Liver (tissue), 9 donors: ENCODE measurements around the gene BCAT1. TPM values are rescaled to one million over a fixed set of nuclear protein-coding genes. Genes with fewer than 3 reads are reported as not detected.

Experiments
- DNase-seq: peaks from one replicate; pipeline ENCODE4 v3.0.0-alpha.2; 2017; ENCODE audit warnings: low spot score
- H3K27ac ChIP-seq, 2 donors: one replicate each; pipeline ENCODE4 v1.7.0; 2013; ENCODE audit warnings: inconsistent platforms in 2 of 2, low read length in 2 of 2, control low read depth in 1 of 2, low read depth in 1 of 2, mild to moderate bottlenecking in 1 of 2
- H3K27me3 ChIP-seq, 4 donors: one replicate each; pipeline versions ENCODE4 v1.6.1 to v1.7.0; 2013; ENCODE audit warnings: low read length in 3 of 4, inconsistent platforms in 1 of 4, mild to moderate bottlenecking in 1 of 4, moderate library complexity in 1 of 4; ENCODE audit not compliant: control insufficient read depth in 4 of 4, insufficient read depth in 4 of 4
- H3K36me3 ChIP-seq, 4 donors: one replicate each; pipeline versions ENCODE4 v1.6.1 to v1.7.0; 2013; ENCODE audit warnings: low read length in 3 of 4, mild to moderate bottlenecking in 3 of 4, low read depth in 1 of 4, moderate library complexity in 1 of 4; ENCODE audit not compliant: control insufficient read depth in 4 of 4, insufficient read depth in 3 of 4
- H3K4me1 ChIP-seq, 4 donors: one replicate each; pipeline versions ENCODE4 v1.6.1 to v1.7.0; 2013; ENCODE audit warnings: low read length in 3 of 4, mild to moderate bottlenecking in 3 of 4, moderate library complexity in 1 of 4; ENCODE audit not compliant: control insufficient read depth in 4 of 4, insufficient read depth in 4 of 4
- H3K4me3 ChIP-seq, 3 donors: one replicate each; pipeline versions ENCODE4 v1.6.1 to v1.7.0; 2013; ENCODE audit warnings: low read length in 3 of 3, control low read depth in 1 of 3, low read depth in 1 of 3, mild to moderate bottlenecking in 1 of 3
- H3K9ac ChIP-seq, 2 donors: one replicate each; pipeline ENCODE4 v1.7.0; 2013; ENCODE audit warnings: low read length in 2 of 2, mild to moderate bottlenecking in 2 of 2, moderate library complexity in 2 of 2, control low read depth in 1 of 2, low read depth in 1 of 2
- H3K9me3 ChIP-seq, 4 donors: one replicate each; pipeline versions ENCODE4 v1.6.1 to v1.7.0; 2013; ENCODE audit warnings: low read length in 3 of 4; ENCODE audit not compliant: control insufficient read depth in 4 of 4
- EGR1 ChIP-seq, 2 donors: IDR thresholded peaks; 2 replicates each; pipeline ENCODE4 v1.6.1; 2016 to 2018; ENCODE audit warnings: antibody characterized with exemption in 2 of 2, low read depth in 2 of 2
- FOXA1 ChIP-seq: IDR thresholded peaks from 2 replicates; pipeline ENCODE4 v1.6.1; 2016; ENCODE audit warnings: antibody characterized with exemption
- FOXA2 ChIP-seq: IDR thresholded peaks from 2 replicates; pipeline ENCODE4 v1.6.1; 2016; ENCODE audit warnings: antibody characterized with exemption
- GABPA ChIP-seq, 2 donors: IDR thresholded peaks in 1 of 2; conservative IDR thresholded peaks in 1 of 2; 2 replicates each; pipeline ENCODE4 v1.6.1; 2016; ENCODE audit warnings: antibody characterized with exemption in 2 of 2, mild to moderate bottlenecking in 1 of 2, moderate library complexity in 1 of 2
- HNF4A ChIP-seq, 2 donors: conservative IDR thresholded peaks; 2 replicates each; pipeline ENCODE4 v1.6.1; 2016; ENCODE audit warnings: antibody characterized with exemption in 2 of 2, mild to moderate bottlenecking in 2 of 2
- HNF4G ChIP-seq: IDR thresholded peaks from 2 replicates; pipeline ENCODE4 v1.6.1; 2016; ENCODE audit warnings: antibody characterized with exemption
- JUND ChIP-seq, 2 donors: IDR thresholded peaks; 2 replicates each; pipeline ENCODE4 v1.6.1; 2016; ENCODE audit warnings: antibody characterized with exemption in 2 of 2
- NR2F2 ChIP-seq: IDR thresholded peaks from 2 replicates; pipeline ENCODE4 v1.6.1; 2016; ENCODE audit warnings: antibody characterized with exemption
- RAD21 ChIP-seq, 2 donors: IDR thresholded peaks; 2 replicates each; pipeline ENCODE4 v1.6.1; 2016; ENCODE audit warnings: antibody characterized with exemption in 2 of 2, mild to moderate bottlenecking in 2 of 2
- RXRA ChIP-seq, 2 donors: IDR thresholded peaks; 2 replicates each; pipeline ENCODE4 v1.6.1; 2017 to 2018; ENCODE audit warnings: antibody characterized with exemption in 2 of 2, mild to moderate bottlenecking in 1 of 2
- SP1 ChIP-seq: IDR thresholded peaks from 2 replicates; pipeline ENCODE4 v1.6.1; 2018; ENCODE audit warnings: antibody characterized with exemption, mild to moderate bottlenecking
- TAF1 ChIP-seq: conservative IDR thresholded peaks from 2 replicates; pipeline ENCODE4 v1.6.1; 2016; ENCODE audit warnings: antibody characterized with exemption, mild to moderate bottlenecking
- YY1 ChIP-seq: IDR thresholded peaks from 2 replicates; pipeline ENCODE4 v1.6.1; 2016; ENCODE audit warnings: antibody characterized with exemption, mild to moderate bottlenecking
- WGBS: extraction: QIAGEN DNeasy Blood & Tissue Kit; methylation state at CpG from one replicate; pipeline ENCODE4 v1.1.7; 2013; 5-methylcytosine and 5-hydroxymethylcytosine counted together
- polyA plus RNA-seq, 2 donors: library from polyadenylated mRNA; stranded (reverse) in 1 of 2; unstranded in 1 of 2; fragments of 200-250 nt in 1 of 2; fragments of >200 nt in 1 of 2; fragmentation: Nextera tagmentation in 1 of 2; extraction: Ambion mirVana in 1 of 2; gene quantifications; one replicate each; pipeline versions ENCODE4 v1.2.1 to v1.2.3, GENCODE V29; 2013 to 2015
- total RNA-seq, 2 donors: library from RNA; depleted of rRNA; stranded (reverse); fragments of >200 nt; gene quantifications; one replicate each; pipeline ENCODE4 v1.2.3, GENCODE V29; 2014
- TF ChIP-seq, protein P1 (sequence below): IDR thresholded peaks from 2 replicates; pipeline ENCODE4 v1.6.1; 2016; ENCODE audit warnings: antibody characterized with exemption
- TF ChIP-seq, protein P2 (sequence below): fragments of 150-350 bp; IDR thresholded peaks from 2 replicates; pipeline ENCODE4 v1.5.1; 2017; ENCODE audit warnings: improper control_type of control experiment, low read depth, low read length; ENCODE audit not compliant: missing input control
- TF ChIP-seq, protein P3 (sequence below): IDR thresholded peaks from 2 replicates; pipeline ENCODE4 v1.6.1; 2016; ENCODE audit warnings: antibody characterized with exemption, mild to moderate bottlenecking
- TF ChIP-seq, protein P4 (sequence below): IDR thresholded peaks from 2 replicates; pipeline ENCODE4 v1.6.1; 2016; ENCODE audit warnings: antibody characterized with exemption
- TF ChIP-seq, protein P5 (sequence below): IDR thresholded peaks from 2 replicates; pipeline ENCODE4 v1.6.1; 2016; ENCODE audit warnings: antibody characterized with exemption
- donor health status: healthy.
- donor health status: healthy.
- donor health status: healthy.
- donor health status: healthy.
- donor health status: healthy.

The BCAT1 gene
- total and polyA plus RNA-seq, 4 donors = 0.14 to 10.0 (median 0.85) TPM

DNA sequence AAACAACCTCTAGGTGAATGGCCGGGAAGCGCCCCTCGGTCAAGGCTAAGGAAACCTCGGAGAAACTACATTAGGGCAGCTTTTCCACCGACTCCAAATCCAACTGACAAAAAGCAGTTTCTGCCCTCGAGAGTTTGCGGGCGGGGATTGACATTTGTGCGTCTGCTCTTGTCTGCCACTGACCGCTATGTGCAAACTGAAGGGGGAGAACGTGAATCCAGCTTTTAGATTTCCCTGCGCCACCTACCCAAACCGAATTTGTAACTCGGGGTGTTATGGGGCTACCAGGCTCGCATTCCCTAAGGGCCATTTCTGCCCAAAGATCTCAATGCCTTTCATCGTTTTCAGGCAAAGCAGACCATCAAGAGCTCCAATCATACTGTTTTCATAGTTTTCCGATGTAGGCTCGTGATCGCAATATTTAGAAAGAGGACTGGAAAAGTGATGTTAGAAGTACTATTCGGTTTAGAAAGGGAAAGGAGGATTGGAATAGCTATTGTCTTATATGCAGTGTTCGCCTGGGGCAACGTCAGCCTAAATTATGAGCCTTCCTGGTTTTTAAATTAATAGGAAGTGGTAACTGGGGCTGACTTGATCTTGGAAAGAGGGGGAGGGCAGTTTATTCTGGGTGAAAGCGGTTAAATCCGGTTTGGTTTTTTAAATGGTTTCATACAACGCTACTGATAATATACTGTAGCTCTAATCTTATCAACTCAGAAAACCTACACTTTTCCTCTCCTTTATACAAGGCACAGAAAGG is 45.4 kb downstream of the BCAT1 start (continued):
- TF ChIP-seq, protein P1, sequence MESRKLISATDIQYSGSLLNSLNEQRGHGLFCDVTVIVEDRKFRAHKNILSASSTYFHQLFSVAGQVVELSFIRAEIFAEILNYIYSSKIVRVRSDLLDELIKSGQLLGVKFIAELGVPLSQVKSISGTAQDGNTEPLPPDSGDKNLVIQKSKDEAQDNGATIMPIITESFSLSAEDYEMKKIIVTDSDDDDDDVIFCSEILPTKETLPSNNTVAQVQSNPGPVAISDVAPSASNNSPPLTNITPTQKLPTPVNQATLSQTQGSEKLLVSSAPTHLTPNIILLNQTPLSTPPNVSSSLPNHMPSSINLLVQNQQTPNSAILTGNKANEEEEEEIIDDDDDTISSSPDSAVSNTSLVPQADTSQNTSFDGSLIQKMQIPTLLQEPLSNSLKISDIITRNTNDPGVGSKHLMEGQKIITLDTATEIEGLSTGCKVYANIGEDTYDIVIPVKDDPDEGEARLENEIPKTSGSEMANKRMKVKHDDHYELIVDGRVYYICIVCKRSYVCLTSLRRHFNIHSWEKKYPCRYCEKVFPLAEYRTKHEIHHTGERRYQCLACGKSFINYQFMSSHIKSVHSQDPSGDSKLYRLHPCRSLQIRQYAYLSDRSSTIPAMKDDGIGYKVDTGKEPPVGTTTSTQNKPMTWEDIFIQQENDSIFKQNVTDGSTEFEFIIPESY = no peak
- TF ChIP-seq GABPA (IDR thresholded peaks at IDR 0.05 in 1 of 2, conservative IDR thresholded peaks at IDR 0.05 in 1 of 2) = no peak
- no peak for TF ChIP-seq NR2F2
- no peak for TF ChIP-seq JUND (IDR thresholded peaks at IDR 0.05)

DNA sequence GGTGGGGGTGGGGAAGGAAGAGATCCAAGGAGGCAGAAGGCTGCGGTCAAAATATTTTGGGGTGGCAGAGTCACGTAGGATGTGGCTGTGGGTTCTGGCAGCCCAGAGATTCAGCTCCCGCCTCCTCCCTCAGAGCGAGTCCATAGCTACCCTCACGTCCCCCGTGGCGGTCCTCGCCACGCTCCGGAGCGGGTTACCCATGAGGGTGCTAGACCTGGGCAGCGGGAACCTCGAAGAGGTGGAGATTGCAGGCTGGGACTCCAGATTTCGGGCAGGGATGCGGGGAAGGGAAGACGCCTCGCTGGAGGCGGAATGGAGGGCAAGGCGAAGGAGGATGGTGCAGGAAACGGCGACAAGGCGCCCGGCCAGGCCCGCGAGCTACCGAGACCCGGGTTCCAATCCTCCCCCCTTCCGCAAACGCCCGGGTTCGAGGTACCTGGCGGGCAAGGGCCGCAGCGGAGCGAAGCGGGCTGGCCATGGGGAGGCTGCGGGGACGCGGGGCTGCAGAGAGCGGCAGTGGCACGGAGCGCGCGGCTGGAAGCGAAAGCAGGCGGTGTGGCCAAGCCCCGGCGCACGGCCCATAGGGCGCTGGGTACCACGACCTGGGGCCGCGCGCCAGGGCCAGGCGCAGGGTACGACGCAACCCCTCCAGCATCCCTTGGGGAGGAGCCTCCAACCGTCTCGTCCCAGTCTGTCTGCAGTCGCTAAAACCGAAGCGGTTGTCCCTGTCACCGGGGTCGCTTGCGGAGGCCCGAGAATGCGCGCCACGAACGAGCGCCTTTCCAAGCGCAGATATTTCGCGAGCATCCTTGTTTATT is 46.2 kb downstream of the BCAT1 start:
- WGBS = 5% methylated on average over 74 of the region's 74 CpGs
- H3K4me3 ChIP-seq = peak overlapping the region in 2 of 3 donors; percentile 65 to 67
- TF ChIP-seq, protein P1 = no peak
- TF ChIP-seq TAF1 (no peak), HNF4A (conservative IDR thresholded peaks at IDR 0.05) (no peak), JUND (IDR thresholded peaks at IDR 0.05) (no peak), GABPA (IDR thresholded peaks at IDR 0.05 in 1 of 2, conservative IDR thresholded peaks at IDR 0.05 in 1 of 2) (no peak), RAD21 (IDR thresholded peaks at IDR 0.05) (no peak), HNF4G (no peak), FOXA2 (no peak), YY1 (no peak), FOXA1 (no peak), NR2F2 (no peak), SP1 (no peak), EGR1 (IDR thresholded peaks at IDR 0.05; ENCODE audit: low read depth in 2 of 2) (no peak), RXRA (IDR thresholded peaks at IDR 0.05) (no peak)
- TF ChIP-seq, protein P2, sequence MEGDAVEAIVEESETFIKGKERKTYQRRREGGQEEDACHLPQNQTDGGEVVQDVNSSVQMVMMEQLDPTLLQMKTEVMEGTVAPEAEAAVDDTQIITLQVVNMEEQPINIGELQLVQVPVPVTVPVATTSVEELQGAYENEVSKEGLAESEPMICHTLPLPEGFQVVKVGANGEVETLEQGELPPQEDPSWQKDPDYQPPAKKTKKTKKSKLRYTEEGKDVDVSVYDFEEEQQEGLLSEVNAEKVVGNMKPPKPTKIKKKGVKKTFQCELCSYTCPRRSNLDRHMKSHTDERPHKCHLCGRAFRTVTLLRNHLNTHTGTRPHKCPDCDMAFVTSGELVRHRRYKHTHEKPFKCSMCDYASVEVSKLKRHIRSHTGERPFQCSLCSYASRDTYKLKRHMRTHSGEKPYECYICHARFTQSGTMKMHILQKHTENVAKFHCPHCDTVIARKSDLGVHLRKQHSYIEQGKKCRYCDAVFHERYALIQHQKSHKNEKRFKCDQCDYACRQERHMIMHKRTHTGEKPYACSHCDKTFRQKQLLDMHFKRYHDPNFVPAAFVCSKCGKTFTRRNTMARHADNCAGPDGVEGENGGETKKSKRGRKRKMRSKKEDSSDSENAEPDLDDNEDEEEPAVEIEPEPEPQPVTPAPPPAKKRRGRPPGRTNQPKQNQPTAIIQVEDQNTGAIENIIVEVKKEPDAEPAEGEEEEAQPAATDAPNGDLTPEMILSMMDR = no peak
- TF ChIP-seq, protein P3, sequence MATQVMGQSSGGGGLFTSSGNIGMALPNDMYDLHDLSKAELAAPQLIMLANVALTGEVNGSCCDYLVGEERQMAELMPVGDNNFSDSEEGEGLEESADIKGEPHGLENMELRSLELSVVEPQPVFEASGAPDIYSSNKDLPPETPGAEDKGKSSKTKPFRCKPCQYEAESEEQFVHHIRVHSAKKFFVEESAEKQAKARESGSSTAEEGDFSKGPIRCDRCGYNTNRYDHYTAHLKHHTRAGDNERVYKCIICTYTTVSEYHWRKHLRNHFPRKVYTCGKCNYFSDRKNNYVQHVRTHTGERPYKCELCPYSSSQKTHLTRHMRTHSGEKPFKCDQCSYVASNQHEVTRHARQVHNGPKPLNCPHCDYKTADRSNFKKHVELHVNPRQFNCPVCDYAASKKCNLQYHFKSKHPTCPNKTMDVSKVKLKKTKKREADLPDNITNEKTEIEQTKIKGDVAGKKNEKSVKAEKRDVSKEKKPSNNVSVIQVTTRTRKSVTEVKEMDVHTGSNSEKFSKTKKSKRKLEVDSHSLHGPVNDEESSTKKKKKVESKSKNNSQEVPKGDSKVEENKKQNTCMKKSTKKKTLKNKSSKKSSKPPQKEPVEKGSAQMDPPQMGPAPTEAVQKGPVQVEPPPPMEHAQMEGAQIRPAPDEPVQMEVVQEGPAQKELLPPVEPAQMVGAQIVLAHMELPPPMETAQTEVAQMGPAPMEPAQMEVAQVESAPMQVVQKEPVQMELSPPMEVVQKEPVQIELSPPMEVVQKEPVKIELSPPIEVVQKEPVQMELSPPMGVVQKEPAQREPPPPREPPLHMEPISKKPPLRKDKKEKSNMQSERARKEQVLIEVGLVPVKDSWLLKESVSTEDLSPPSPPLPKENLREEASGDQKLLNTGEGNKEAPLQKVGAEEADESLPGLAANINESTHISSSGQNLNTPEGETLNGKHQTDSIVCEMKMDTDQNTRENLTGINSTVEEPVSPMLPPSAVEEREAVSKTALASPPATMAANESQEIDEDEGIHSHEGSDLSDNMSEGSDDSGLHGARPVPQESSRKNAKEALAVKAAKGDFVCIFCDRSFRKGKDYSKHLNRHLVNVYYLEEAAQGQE = no peak
- TF ChIP-seq, protein P4, sequence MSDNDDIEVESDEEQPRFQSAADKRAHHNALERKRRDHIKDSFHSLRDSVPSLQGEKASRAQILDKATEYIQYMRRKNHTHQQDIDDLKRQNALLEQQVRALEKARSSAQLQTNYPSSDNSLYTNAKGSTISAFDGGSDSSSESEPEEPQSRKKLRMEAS = no peak
- TF ChIP-seq, protein P5, sequence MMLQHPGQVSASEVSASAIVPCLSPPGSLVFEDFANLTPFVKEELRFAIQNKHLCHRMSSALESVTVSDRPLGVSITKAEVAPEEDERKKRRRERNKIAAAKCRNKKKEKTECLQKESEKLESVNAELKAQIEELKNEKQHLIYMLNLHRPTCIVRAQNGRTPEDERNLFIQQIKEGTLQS = no peak
- H3K27me3 ChIP-seq = peaks cover 0 to 3% (median 0%) of the 10 kb centered on the region in 4 donors
- no peaks in the 10 kb centered on the region for H3K9me3 ChIP-seq
- DNase-seq = no peak
- H3K9ac ChIP-seq = no peak overlapping the region
- H3K27ac ChIP-seq = no peak overlapping the region
- peaks cover 0 to 13% (median 11%) of the 10 kb centered on the region in 4 donors for H3K4me1 ChIP-seq
- H3K36me3 ChIP-seq = no peaks in the 10 kb centered on the region
